Left lobe of liver (tissue), 2 donors: ENCODE measurements around the gene ANKIB1. TPM values are rescaled to one million over a fixed set of nuclear protein-coding genes. Genes with fewer than 3 reads are reported as not detected.
"Not testable (repeated sequence)": the region's sequence is repeated elsewhere in the genome, so short reads cannot be mapped to it uniquely, and the experiment has no call there.

Experiments used
- ATAC-seq: fragments of 200-7000 bp; cut with Tn5 transposase; one replicate; pipeline ENCODE4 v1.9.1; 2020; ENCODE audit warnings: mild to moderate bottlenecking, moderate library complexity
- DNase-seq: peaks from one replicate; pipeline ENCODE4 v3.0.0-alpha.2; 2020; ENCODE audit warnings: low spot score
- total RNA-seq: library from RNA; stranded (reverse); gene quantifications from one replicate; pipeline ENCODE4 v1.2.1, GENCODE V29; 2021
- donor health status: DM: no; HTN: no; CAD: no; lungs with moderate emphysema.
- donor health status: DM: no; HTN: yes; CAD: no.

Gene ANKIB1
- total RNA-seq, 1 donor from 2014 or later, result 13.1 TPM

DNA sequence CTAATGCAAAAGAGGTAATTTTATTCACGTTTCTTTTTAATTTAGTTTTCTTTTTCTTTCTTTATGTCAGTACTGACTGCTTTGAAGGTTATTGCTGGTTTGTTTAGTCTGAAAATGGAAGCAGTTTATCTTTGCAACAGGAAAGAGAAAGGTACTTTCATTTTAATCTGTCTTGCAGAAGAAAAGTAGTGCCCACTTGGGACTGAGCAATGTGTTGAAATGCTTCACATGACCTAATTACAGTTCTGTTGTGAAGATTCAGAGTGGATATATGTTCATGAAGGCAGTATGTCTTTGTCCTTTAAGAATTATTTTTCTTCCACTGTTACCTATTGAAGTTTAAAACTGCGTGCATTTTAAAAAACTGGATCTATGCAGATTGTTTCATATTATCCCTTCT, 80.1 kb downstream of the ANKIB1 start:
- no peak for DNase-seq
- no peak for ATAC-seq

DNA sequence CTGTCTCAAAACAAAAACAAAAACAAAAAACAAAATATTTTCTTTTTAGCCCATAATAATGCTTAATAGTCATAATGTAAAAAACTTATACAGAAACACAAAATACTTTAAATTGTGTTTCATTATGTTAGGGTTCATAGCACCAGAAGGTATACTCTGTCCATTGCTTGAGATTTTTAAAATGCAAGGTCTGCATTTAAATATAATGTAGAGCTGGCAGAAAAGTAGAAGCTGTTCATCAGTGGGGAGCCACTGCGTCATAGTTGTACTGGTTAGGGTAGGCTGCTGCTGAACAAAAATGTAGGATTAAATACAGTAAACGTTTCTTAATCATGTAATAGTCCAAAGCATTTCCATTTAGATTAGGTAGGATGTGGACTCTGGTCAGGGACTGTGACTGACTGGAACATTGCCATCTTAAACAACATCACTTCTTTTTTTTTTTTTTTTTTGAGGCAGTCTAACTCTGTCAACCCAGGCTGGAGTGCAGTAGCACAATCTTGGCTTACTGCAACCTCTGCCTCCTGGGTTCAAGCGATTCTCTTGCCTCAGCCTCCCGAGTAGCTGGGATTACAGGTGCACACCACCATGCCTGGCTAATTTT, 85.2 kb downstream of the ANKIB1 start:
- ATAC-seq (peak; percentile 94), DNase-seq (no peak)

DNA sequence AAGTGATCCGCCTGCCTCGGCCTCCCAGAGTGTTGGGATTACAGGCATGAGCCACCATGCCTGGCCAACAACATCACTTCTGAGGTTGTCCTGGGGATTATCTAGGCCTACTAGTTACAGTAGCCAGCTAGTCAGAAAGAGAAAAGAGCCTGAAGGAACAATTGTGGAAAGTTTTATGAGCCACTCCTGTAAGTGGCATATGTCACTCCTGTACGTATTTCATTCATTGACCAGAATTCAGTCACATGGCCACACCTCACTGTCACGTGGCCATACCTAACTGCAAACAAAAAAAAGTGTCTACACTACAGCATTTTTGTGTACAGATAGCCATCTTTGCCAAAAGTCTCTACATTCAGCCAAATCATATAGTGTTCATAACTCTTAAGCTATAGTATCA, 85.7 kb downstream of the ANKIB1 start:
- no peak for DNase-seq
- no peak for ATAC-seq

DNA sequence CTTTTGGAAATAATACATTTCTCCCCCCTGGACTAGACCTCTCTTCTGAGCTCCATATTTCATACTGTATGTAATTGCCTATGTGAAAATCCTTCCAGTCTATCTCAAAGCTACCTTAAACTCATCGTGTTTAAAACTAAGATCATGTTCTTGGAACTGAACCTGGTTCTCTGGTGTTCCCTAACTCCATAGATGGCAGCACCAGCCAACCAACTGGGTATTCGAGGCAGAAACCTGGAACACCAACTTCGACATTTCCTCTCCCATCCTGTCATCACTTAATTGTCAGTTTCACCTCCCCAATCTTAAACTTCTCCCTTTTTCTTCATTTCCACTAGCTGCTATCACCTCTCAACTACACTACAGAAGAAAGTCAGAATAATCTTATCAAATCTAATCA, 87.0 kb downstream of the ANKIB1 start:
- ATAC-seq (no peak), DNase-seq (no peak)

DNA sequence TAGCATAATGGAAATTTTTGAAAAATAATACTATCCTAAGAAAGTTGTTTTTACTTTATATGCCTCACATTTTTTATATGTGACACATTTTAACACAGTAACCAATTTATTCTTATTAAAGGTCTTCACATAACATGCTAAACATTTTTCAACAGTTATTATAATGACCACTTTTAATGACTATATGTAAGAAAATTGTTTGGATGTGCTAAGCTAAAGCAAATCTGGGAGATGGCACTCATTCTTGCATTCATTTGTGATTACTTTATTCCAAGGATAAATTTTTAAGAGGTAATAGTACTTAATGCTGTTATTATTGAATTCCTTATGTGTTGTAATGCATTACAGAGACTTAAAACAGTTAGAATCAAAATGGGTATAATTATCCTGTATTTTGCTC, 88.1 kb downstream of the ANKIB1 start:
- no peak for DNase-seq
- no peak for ATAC-seq

DNA sequence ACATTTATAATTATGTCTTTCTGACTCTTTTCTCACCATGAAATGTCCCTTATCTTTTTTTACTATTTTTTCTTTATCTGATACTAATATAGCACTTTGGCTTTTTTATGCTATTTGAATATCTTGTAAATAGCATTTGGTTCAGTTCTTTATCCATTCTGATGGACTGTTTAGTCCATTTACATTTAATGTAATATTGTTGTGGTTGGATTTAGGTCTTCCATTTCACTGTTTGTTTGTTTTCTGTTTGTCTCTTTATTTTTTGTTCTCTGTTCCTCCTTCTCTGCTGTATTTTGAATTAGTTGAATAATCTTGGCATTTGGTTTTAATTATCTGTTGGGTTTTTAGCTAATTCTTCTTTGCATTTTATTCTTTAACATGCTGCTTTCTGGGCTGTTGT, 89.8 kb downstream of the ANKIB1 start:
- DNase-seq, result no peak
- no peak for ATAC-seq

DNA sequence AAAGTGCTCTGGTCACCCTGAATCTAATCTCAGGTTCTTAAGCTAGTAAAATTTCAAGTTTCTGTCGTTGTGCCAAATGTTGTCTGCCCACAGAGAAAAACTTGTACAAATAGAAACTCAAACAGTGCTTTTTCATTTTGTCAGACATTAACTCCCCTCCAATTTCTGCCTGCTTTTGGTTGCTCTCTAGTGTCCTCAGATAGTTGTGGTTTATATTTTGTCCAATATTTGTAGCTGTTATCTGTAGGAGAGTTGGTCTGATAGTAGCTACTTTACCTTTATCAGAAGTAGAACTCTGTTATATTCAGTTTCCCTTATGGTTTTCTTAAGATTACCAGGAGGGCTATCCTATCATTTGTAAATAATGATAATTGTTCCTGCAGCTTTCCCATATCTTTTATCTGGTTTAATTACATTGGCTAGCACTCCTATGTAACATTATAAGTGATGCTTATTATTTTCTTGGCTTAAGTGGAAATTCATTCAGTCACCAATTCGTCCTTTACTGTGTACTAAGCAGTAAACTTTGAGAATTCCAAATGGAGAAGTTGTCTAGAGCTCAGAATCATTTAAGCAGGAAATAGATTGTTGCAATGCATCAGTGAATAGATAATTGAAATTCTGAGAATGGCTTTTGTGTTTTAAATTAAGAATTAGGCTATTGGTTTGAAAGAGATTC, 91.0 kb downstream of the ANKIB1 start:
- ATAC-seq (no peak), DNase-seq (no peak)

DNA sequence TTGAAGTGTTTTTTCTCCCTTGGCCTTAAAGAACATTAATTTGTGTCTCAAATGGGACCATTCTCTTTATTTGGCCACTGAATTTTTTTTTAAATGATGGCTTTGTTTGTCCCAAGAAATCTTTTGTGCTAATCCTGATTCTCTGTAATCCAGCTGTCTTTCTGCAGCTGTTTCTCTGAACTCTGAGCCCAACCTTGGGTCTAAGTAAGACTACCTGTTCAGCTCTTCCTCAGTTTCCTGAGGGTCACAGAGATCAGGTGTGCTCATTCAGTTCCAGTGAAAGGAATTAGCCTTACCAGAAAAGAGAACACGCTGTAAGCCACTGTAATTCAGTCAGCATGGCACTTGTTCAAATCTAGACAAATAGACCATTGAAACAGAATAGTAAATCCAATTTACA, 94.2 kb downstream of the ANKIB1 start:
- ATAC-seq, result no peak
- no peak for DNase-seq

DNA sequence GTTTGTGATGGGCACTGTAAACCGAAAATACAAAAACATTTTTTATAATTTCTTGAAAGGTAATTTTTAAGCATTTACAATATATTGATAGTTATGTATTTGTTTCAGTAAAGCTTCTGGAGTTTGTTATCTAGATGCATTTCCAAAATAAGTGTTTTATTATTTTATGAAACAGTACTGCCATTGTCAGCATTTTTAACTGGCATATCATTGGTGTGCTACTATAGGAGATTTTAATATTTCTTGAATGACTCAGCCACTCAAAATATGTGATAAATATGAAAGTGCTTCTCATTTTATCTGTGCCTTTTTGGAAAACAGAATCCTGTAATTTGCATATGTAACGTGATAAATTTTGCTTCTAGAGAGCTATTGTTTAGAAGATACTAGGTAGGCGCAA, 97.9 kb downstream of the ANKIB1 start:
- DNase-seq, result no peak
- no peak for ATAC-seq

DNA sequence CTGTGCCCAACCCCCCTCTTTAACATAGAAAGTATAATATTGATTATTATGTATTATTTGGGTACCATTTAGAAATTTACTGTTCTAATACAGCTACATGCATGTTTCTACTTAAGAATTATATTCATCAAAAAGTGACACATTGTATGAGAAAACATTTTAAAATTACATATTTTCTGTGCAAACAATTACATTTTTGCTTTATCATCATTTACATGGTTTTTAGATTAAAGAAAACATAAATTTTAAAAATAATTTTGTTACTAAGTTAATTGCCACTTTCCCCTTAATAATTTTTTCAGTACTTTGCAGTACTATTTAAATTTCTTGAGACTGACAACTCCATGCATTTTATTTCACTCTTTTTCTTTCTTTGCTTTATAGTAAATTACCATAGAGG, 106.2 kb downstream of the ANKIB1 start:
- no peak for ATAC-seq
- DNase-seq, result no peak

DNA sequence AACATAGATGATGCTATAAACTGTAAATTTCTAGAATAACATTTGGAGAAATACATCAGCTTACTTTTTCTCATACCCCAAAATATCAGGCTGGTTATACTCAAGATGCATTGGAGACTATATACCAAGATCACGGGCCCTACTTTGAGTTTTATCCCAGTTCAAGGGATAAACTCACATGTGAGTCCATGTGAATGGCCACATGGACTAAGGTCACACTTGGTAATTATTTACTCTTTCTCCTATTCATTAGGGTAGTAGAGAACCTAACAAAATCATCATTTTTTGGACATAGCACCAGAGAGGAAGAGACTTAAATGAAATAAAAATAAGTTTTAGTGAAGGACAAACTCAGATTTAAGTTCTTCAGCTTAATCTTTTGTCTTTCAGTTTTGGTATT, 108.4 kb downstream of the ANKIB1 start:
- DNase-seq, result no peak

DNA sequence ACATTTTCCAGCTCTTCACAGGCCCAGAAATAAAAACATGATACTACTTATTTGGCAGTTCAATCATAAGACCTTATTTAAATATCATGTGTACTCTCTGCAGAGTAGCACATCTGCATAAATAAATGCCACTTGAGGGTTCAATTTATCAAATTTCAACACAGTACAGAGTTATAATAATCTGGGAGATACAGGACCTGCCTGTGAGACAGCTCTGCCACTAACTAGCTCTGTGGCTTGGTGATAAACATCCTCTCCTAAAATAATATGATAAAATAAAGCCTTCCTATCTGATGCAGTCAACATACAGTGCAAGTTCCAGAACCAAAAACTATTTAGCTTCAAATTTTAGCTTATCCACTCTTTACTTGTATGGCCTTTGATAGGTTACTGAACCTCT, 110.6 kb downstream of the ANKIB1 start:
- DNase-seq, result no peak
- ATAC-seq, result no peak

More for the DNA sequence above, 108.4 kb downstream of the ANKIB1 start:
- ATAC-seq, result peak; percentile 77

DNA sequence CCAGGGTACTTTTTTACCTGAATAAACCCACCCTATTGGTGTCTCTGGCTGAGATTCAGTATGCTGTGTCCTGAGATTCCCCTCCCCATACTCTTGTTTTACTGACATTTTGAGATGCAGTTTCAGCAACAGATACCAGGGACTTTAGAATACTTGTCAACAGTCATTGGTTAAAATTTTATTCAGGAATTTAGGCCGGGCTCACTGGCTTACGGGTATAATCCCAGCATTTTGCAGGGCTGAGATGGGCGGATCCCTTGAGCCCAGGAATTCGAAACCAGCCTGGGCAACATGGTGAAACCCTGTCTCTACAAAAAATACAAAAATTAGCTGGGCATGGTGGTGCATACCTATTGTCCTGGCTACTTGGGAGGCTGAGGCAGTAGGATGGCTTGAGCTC, 111.5 kb downstream of the ANKIB1 start:
- no peak for DNase-seq
- no peak for ATAC-seq

DNA sequence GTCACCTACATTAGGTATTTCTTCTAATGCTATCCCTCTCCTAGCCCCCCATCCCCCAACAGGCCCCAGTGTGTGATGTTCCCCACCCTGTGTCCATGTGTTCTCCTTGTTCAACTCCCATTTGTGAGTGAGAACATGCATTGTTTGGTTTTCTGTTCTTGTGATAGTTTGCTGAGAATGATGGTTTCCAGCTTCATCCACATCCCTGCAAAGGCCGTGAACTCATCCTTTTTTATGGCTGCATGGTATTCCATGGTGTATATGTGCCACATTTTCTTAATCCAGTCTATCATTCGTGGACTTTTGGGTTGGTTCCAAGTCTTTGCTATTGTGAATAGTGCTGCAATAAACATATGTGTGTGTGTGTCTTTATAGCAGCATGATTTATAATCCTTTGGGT, 113.4 kb downstream of the ANKIB1 start:
- ATAC-seq, DNase-seq: not testable (repeated sequence)

DNA sequence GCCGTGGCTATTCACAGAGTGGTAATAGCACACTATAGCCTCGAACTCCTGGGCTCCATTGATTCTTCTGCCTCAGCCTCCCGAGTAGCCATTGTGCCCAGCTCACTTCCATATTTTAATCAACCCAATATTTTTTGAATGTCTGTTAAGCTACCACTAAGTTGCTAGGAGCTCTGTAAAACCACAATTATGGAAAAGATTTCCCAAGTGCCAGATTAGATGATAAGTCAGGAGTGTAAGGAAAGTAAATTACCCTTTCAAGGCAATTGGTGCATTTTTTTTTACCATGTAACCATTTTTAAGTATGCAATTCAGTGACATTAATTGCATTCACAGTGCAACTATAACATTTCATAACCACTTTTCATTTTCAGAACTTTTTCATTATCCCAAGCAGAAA, 114.0 kb downstream of the ANKIB1 start:
- DNase-seq, result no peak
- no peak for ATAC-seq

DNA sequence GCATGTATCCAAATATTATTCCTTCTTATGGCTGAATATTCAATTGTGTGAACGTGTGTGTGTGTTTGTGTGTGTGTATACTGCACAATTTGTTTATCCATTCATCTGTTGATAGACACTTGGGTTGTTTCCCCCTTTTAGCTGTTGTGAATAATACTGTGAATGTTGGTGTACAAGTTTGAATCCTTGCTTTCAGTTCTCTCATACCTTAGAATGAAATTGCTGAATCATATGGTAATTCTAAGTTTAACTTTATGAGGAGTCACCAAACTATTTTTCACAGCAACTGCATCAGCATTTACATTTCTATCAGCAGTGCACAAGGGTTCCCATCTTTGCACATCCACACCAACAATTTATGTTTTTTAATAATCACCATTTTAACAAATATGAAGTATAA, 114.6 kb downstream of the ANKIB1 start:
- ATAC-seq, result no peak
- DNase-seq, result no peak

DNA sequence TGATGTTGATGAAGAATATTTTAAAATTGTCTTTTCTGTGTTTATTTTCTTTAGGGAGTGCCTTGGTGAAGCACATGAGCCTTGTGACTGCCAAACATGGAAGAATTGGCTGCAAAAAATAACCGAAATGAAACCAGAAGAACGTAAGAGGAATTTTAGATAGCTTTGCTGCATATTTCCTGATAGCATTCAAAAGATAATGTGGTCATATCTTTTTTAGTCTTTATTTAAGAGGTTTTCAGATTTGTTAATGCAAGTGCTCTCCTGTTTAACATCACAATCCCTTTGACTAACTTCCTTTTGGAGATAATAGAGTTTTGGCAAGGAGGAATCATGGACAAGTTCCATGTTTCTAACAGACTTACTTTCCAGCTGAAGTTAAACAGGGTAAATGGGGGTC, 116.4 kb downstream of the ANKIB1 start:
- ATAC-seq, result no peak
- no peak for DNase-seq

DNA sequence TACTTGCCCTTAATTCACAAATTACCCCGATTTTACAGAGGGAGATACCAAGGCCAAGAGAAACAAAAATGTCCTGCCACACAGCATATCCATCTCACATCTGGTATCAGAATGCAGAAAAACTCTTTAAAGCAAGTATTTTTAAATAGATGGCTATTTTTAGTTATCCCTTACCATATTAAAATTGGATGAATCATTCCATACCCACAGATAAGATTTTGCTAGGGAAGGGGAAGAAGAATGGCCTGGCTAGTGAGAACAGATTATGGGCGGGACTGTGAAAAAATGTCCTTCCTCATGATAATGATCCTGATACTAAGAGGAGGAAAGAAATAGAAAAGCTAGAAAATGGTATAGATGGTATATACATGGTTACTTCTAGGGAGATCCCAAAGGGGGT, 121.0 kb downstream of the ANKIB1 start:
- ATAC-seq (no peak), DNase-seq (no peak)

DNA sequence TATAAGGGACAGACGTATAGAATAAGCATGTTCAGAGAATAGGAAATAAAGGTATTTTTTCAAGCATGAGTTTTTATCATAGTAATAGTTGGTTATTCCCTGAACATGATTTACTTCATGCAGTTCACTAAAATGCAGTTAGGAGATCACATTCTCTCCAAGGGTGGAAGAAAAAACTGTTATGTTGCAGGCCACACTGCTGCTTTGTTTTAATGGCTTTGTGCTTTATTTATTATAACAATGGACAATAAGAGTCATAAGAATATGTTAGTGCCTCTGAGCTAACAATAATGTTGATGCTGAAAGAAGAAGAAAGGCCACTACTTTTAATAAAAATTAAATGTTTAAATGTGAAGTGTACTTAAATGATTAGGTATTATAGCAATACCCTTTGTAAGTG, 123.0 kb downstream of the ANKIB1 start:
- DNase-seq, result no peak
- no peak for ATAC-seq

DNA sequence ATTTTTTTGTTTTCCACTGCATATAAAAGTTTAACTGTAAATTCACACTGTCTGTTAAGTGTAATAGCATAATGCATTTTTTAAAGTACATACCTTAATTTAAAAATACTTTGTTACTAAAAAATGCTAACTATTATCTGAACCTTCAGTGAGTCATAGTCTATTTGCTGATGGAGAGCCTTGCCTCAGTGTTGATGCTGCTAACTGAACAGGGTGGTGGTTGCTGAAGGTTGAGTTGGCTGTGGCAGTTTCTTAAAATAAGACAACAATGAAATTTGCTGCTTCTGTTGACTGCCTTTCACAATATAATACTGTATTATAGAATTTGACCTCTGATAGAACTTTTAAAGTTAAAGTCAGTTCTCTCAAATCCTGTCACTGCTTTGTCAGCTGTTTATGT, 129.2 kb downstream of the ANKIB1 start:
- DNase-seq (no peak), ATAC-seq (no peak)

DNA sequence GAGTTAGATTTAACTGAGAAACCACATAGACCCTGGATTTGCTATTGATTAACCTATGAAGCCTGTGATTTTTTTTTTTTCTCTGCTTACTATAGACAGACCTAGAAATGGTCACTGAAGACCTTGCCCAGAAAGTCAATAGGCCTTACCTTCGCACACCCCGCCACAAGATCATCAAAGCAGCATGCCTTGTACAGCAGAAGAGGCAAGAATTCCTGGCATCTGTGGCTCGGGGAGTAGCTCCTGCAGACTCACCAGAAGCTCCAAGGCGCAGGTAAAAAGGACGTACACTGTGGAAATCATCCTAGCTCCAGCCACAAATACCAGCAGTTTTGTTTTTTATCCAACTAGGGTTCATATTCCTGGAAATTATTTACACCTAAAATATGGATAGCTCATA, 145.3 kb downstream of the ANKIB1 start:
- DNase-seq, result no peak
- ATAC-seq, result no peak

DNA sequence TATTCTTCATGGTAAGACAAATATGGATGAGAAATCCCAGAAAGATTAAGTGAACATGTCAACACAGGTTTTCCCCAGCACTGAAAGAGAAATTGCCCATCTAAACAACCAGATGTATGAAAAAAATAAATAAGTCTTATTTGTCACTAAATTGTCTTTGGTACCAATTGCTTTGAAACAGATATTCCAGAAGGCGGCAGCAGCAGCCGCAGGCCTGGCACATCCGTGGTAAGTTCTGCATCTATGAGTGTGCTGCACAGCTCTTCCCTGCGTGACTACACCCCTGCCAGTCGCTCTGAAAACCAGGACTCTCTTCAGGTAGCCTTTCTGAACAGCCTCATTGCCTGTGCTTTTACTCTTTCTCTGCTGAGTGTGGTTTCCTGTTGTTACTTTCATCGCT, 151.8 kb downstream of the ANKIB1 start:
- no peak for ATAC-seq
- no peak for DNase-seq

DNA sequence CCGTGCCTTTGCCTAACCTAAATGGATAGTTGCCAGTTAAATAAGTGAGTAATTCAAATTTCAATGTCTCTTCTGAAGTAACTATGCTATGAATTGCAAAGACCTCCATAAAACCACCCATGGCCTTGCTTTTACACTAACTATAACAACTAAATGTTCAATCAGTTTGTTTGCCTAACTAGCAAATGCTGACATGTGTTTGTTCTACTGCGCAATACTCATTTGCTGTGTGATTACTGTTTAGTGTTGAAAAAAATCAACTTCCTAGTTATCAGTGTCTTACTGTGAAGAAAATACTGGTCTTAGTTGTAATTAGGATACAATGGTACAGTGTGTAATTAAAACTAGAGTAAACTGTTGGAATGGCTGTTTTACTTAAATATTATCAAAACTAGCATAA, 154.2 kb downstream of the ANKIB1 start:
- ATAC-seq (peak; percentile 87), DNase-seq (no peak)
